ENCODE results near the gene KRT23.
A peak's percentile ranks its signal among the peaks of the same experiment; 100 is the strongest.

Gene KRT23

DNA sequence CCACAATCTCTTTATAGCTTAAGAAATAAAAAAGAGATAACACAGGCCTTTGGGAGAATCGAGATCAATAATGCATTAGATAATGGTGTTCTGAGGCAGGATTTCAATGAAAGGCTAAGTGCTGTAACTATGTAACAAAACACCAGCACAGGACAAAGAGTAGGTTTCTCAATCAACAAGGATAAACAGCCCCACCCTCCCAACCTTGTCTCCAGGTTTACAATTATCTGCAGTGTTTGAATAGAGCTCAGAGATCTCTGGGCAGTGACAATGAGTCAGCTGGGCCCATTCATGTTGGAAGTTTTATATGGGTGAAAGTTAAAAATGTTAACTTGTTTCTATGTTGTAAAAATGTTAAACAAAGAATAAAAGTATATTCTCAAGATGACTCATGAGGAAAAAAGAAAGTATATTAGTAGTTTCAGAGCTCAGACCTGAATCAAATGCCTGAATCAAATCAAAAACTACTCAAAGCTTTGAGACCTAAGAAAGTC is 35.4 kb downstream of the KRT23 start:
- ChIA-PET CTCF (interaction anchor here (0.5 to 0.7 kb wide), 5 partner anchors 228 to 656 kb away, joined by 3 to 4 read pairs (median 3); no protein-coding TSS in a partner anchor), POLR2A (ENCODE audit: low non-redundant PET) (no interaction called here)
- peak overlapping the region; percentile 79 for H3K27ac ChIP-seq
- peak; percentile 84 for DNase-seq (ENCODE audit: low spot score)
- TF ChIP-seq, protein P1, sequence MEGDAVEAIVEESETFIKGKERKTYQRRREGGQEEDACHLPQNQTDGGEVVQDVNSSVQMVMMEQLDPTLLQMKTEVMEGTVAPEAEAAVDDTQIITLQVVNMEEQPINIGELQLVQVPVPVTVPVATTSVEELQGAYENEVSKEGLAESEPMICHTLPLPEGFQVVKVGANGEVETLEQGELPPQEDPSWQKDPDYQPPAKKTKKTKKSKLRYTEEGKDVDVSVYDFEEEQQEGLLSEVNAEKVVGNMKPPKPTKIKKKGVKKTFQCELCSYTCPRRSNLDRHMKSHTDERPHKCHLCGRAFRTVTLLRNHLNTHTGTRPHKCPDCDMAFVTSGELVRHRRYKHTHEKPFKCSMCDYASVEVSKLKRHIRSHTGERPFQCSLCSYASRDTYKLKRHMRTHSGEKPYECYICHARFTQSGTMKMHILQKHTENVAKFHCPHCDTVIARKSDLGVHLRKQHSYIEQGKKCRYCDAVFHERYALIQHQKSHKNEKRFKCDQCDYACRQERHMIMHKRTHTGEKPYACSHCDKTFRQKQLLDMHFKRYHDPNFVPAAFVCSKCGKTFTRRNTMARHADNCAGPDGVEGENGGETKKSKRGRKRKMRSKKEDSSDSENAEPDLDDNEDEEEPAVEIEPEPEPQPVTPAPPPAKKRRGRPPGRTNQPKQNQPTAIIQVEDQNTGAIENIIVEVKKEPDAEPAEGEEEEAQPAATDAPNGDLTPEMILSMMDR (conservative IDR thresholded peaks at IDR 0.05; ENCODE audit: low read depth): no peak

DNA sequence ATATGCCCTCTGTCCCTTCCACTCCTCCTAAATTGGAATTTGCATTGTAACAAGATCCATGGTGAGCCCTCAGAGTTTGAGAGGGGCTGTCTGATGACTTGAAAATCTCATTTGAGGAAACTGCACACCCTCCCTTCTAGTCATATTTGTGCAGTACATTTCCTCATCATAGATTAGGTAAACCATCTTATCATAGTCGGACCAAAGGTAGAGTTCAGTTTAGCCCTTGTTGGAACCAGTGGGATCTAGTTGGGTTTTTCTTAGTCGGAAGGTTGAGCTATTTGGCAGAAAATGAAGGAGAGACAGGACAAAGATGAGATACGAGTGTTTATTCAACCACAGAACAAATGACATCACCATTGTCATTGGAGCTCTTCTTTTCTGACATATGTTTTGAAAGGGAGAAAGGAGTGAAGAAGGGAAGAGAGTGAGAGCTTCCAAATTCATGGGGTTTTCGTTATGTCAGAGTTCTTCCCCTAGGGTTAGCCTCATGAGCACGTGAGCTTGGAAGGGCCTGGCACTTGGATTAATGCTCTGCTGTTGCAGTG is 36.6 kb downstream of the KRT23 start:
- CTCF ChIA-PET: interaction anchor here (0.6 kb wide), 2 partner anchors 58 to 269 kb away, joined by 3 to 4 read pairs; no protein-coding TSS in a partner anchor

GRCh38 chr17:40896916-40897455 is 40.5 kb downstream of the KRT23 start:
- TF ChIP-seq, protein P1 (conservative IDR thresholded peaks at IDR 0.05; ENCODE audit: low read depth): no peak
- no peak overlapping the region for H3K27ac ChIP-seq
- CTCF ChIA-PET: no interaction called here
- POLR2A ChIA-PET (ENCODE audit: low non-redundant PET): no interaction called here
- no peak for DNase-seq (ENCODE audit: low spot score)

More for the DNA sequence above, 36.6 kb downstream of the KRT23 start:
- DNase-seq (ENCODE audit: low spot score): no peak
- POLR2A ChIA-PET (ENCODE audit: low non-redundant PET): interaction anchor here (0.5 kb wide), 1 partner anchor 265 kb away, joined by 3 read pairs; no protein-coding TSS in a partner anchor
- TF ChIP-seq, protein P1 (conservative IDR thresholded peaks at IDR 0.05; ENCODE audit: low read depth): no peak
- H3K27ac ChIP-seq: no peak overlapping the region

DNA sequence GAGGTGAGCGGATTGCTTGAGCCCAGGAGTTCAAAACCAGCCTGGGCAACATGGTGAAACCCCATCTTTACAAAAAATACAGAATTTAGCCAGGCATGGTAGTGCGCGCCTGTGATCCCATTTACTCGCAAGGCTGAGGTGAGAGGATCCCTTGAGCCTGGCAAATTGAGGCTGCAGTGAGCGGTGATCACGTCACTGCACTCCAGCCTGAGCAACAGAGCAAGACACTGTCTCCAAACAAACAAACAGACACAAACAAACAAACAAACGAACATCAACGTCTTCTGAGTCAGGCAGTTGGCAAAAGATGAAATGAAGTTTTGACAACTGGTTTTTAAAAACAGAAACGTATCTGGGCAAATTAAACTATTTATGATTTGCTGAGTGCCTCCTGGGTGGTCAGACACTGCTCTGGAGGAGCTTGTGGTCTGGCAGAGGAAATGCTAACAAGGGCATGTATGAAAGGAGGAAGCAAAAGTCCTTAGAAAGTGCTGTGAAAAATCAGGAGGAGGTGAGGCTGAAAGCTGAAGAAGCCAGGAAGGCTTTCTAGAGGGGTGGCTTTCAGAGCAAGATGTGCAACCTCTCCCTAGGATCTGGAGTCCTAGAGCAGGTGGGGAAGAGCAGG is 42.2 kb downstream of the KRT23 start:
- no peak overlapping the region for H3K27ac ChIP-seq
- ChIA-PET POLR2A (ENCODE audit: low non-redundant PET) (no interaction called here), CTCF (no interaction called here)
- no peak for DNase-seq (ENCODE audit: low spot score)
- TF ChIP-seq, protein P1 (conservative IDR thresholded peaks at IDR 0.05; ENCODE audit: low read depth): no peak

DNA sequence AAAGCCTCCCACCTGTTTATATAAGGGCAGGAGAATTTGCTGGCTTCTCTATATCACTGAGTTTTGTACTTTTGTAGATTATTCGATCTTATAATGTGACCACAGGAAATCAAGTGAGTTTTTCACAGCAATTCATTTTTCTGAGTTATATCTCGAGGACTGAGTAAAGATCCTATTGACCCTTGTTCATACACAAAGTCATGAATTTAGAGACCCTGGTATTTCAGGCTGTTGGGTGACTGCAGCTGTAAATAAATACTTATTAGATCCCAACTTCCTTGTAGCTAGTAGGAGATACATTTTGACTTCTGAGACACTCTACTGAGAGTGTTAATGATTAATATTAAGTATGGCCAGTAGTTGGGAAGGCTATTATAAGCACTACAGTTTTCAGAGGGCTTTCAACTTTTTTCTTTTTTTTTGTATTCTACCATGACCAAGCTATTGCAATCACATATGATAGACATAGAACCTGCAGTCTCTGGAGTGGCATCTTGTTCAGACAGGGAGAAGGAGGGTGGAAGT is 49.2 kb downstream of the KRT23 start:
- ChIA-PET POLR2A (ENCODE audit: low non-redundant PET) (no interaction called here), CTCF (interaction anchor here (0.5 to 0.6 kb wide), 2 partner anchors 33 to 1283 kb away, joined by 3 to 4 read pairs; no protein-coding TSS in a partner anchor)
- TF ChIP-seq, protein P1 (conservative IDR thresholded peaks at IDR 0.05; ENCODE audit: low read depth): no peak
- DNase-seq (ENCODE audit: low spot score): no peak
- no peak overlapping the region for H3K27ac ChIP-seq

GRCh38 chr17:40886090-40886489 is 51.4 kb downstream of the KRT23 start:
- ChIA-PET CTCF (no interaction called here), POLR2A (ENCODE audit: low non-redundant PET) (no interaction called here)
- TF ChIP-seq, protein P1 (conservative IDR thresholded peaks at IDR 0.05; ENCODE audit: low read depth): no peak
- no peak overlapping the region for H3K27ac ChIP-seq
- DNase-seq (ENCODE audit: low spot score): no peak
